Nephron progenitor cell (in vitro differentiated cells): ENCODE measurements around the gene GPR139.

ENCODE experiments used
- DNase-seq: peaks from one replicate; pipeline ENCODE4 v3.0.0; 2021
- H3K27ac Mint-ChIP-seq: 2 replicates; pipeline ENCODE4 v1.8.0; 2021; ENCODE audit warnings: mild to moderate bottlenecking, moderate library complexity, mixed read lengths
- H3K27me3 Mint-ChIP-seq: 2 replicates; pipeline ENCODE4 v1.8.0; 2021; ENCODE audit warnings: mild to moderate bottlenecking, low read depth, mixed read lengths; ENCODE audit not compliant: poor library complexity
- H3K36me3 Mint-ChIP-seq: 2 replicates; pipeline ENCODE4 v1.8.0; 2021; ENCODE audit warnings: low read depth, mixed read lengths
- H3K4me1 Mint-ChIP-seq: 2 replicates; pipeline ENCODE4 v1.8.0; 2021; ENCODE audit warnings: mixed read lengths
- H3K4me3 Mint-ChIP-seq: 2 replicates; pipeline ENCODE4 v1.8.0; 2021; ENCODE audit warnings: mild to moderate bottlenecking, moderate library complexity, mixed read lengths
- H3K9me3 Mint-ChIP-seq: 2 replicates; pipeline ENCODE4 v1.8.0; 2021; ENCODE audit warnings: mild to moderate bottlenecking, moderate library complexity, mixed read lengths
- CTCF ChIP-seq: fragments of 200-600 bp; sonication (generic); IDR thresholded peaks from 2 replicates; pipeline ENCODE4 v1.5.0; 2021; ENCODE audit warnings: antibody characterized with exemption

The GPR139 gene

GRCh38 chr16:20051611-20052010 lies 22.1 kb downstream of the GPR139 start:
- Mint-ChIP-seq H3K4me3 (no peak overlapping the region), H3K27me3 (peaks cover 16% of the 10 kb centered on the region), H3K4me1 (no peaks in the 10 kb centered on the region), H3K9me3 (no peaks in the 10 kb centered on the region), H3K36me3 (no peaks in the 10 kb centered on the region), H3K27ac (no peak overlapping the region)
- no peak for DNase-seq
- no peak for TF ChIP-seq CTCF

GRCh38 chr16:20051147-20051546 lies 22.5 kb downstream of the GPR139 start:
- no peak for TF ChIP-seq CTCF
- no peak overlapping the region for H3K27ac Mint-ChIP-seq
- no peak overlapping the region for H3K4me3 Mint-ChIP-seq
- H3K4me1 Mint-ChIP-seq, result no peaks in the 10 kb centered on the region
- DNase-seq, result no peak
- H3K27me3 Mint-ChIP-seq, result peaks cover 18% of the 10 kb centered on the region
- no peaks in the 10 kb centered on the region for H3K9me3 Mint-ChIP-seq
- no peaks in the 10 kb centered on the region for H3K36me3 Mint-ChIP-seq

- H3K9me3 Mint-ChIP-seq, result no peaks in the 10 kb centered on the region
- H3K36me3 Mint-ChIP-seq, result no peaks in the 10 kb centered on the region
- no peak for TF ChIP-seq CTCF
- no peaks in the 10 kb centered on the region for H3K4me1 Mint-ChIP-seq
- peaks cover 17% of the 10 kb centered on the region for H3K27me3 Mint-ChIP-seq
- DNase-seq, result no peak
- H3K4me3 Mint-ChIP-seq, result no peak overlapping the region
- H3K27ac Mint-ChIP-seq, result no peak overlapping the region
Measured at GRCh38 chr16:20049831-20050230, 23.9 kb downstream of the GPR139 start.

DNA sequence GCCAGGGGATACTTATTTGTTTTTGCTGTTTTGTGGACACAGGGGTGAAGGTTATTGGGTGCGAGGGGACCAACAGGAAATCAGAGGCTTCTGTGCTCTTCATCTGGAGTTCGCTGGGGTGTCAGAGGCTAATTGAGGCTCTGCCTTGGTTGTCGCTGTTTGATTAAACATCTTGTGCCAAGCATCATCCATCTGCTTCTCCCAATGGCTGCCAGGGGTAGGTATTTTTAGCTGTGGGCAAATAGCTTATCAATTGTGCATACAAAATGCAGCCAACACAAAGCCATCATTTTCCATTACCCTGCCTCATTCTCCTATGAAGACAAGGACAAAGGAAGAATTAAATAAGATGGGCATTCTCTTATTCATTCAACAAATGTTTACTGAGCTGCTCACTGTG lies 27.8 kb downstream of the GPR139 start:
- no peak overlapping the region for H3K27ac Mint-ChIP-seq
- no peaks in the 10 kb centered on the region for H3K4me1 Mint-ChIP-seq
- TF ChIP-seq CTCF, result no peak
- no peak for DNase-seq
- peaks cover 30% of the 10 kb centered on the region for H3K27me3 Mint-ChIP-seq
- H3K9me3 Mint-ChIP-seq, result no peaks in the 10 kb centered on the region
- H3K36me3 Mint-ChIP-seq, result no peaks in the 10 kb centered on the region
- no peak overlapping the region for H3K4me3 Mint-ChIP-seq

DNA sequence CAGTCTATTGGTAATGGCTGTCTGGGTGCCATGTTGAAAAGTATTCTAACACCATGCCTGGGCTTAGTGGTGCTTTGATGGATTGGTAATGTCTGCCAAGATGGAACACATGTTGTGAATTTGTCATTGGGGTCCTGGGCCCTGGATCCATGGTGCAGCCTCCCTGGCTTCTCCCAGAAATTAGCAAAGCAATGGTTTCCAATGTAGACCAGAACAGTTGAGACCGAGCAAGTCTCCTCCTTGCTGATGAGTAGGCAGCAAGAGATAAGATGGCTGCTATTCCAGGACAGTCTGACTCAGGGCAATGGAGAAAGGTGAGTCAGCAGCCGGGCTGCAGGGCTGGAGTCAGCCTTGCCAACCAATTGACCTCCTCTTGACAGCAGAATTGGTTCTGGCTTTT lies 30.8 kb downstream of the GPR139 start:
- no peak for TF ChIP-seq CTCF
- H3K36me3 Mint-ChIP-seq, result no peaks in the 10 kb centered on the region
- peaks cover 31% of the 10 kb centered on the region for H3K27me3 Mint-ChIP-seq
- no peak overlapping the region for H3K27ac Mint-ChIP-seq
- H3K4me1 Mint-ChIP-seq, result no peaks in the 10 kb centered on the region
- H3K9me3 Mint-ChIP-seq, result no peaks in the 10 kb centered on the region
- DNase-seq, result no peak
- no peak overlapping the region for H3K4me3 Mint-ChIP-seq

DNA sequence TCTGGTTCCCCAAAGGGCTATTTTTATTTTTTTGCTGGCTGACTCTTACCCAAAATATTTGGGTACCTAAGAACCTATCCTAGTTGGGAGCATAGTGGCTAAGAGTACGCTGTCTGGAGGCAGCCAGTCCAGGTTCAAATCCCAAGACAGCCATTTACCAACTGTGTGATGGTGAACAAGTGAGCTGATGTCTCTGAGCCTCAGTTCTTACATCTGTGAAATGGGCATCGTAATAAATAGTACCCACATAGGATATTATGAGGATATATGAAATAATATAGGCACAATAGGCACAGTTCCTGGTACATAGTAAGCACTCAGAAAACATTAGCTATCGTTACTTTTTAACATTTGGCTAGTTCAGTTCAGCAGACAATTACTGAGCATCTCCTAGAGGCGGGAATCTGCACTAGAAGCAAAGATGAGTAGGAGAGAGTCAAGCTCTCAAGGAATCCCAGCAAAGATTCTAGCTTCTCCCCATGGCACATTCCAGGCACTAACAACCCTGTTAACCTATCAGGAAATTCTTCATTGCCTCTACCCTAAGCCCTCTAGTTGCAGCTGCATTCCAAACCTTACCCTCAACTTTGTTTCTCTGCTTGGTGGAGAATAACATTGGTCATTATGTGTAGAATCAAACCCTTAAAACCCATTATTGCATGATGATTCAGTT lies 31.6 kb downstream of the GPR139 start:
- Mint-ChIP-seq H3K9me3 (no peaks in the 10 kb centered on the region), H3K27ac (no peak overlapping the region), H3K4me1 (no peaks in the 10 kb centered on the region), H3K36me3 (no peaks in the 10 kb centered on the region), H3K27me3 (peaks cover 33% of the 10 kb centered on the region), H3K4me3 (no peak overlapping the region)
- no peak for TF ChIP-seq CTCF
- no peak for DNase-seq
